Spleen (tissue), 11 donors: ENCODE results near the gene HNRNPK. TPM values are rescaled to one million over a fixed set of nuclear protein-coding genes. Genes with fewer than 3 reads are reported as not detected.

Experiments
- DNase-seq: peaks from one replicate; pipeline ENCODE4 v3.0.0-alpha.2; 2020
- H3K27ac ChIP-seq, 8 donors: fragments of 200-600 bp; sonication (generic) in 7 of 8; 1 replicate in 4 of 8; 2 replicates in 4 of 8; pipeline versions ENCODE4 v1.5.0 to v1.8.0; 2016 to 2021; ENCODE audit warnings: inconsistent platforms in 4 of 8, mild to moderate bottlenecking in 4 of 8, moderate library complexity in 1 of 8
- H3K27me3 ChIP-seq, 7 donors: fragments of 200-600 bp; sonication (generic) in 6 of 7; replicated peaks in 1 of 7; 1 replicate in 4 of 7; 2 replicates in 3 of 7; pipeline versions ENCODE4 v1.5.0 to v1.8.0; 2016 to 2021; ENCODE audit warnings: inconsistent platforms in 3 of 7, mild to moderate bottlenecking in 1 of 7
- H3K36me3 ChIP-seq, 6 donors: fragments of 200-600 bp; sonication (generic) in 5 of 6; 1 replicate in 4 of 6; 2 replicates in 2 of 6; pipeline versions ENCODE4 v1.5.0 to v1.8.0; 2016 to 2021; ENCODE audit warnings: inconsistent platforms in 2 of 6
- H3K4me1 ChIP-seq, 6 donors: fragments of 200-600 bp; sonication (generic) in 5 of 6; 1 replicate in 3 of 6; 2 replicates in 3 of 6; pipeline versions ENCODE4 v1.5.0 to v1.8.0; 2016 to 2021; ENCODE audit warnings: inconsistent platforms in 3 of 6
- H3K4me3 ChIP-seq, 8 donors: fragments of 200-600 bp; sonication (generic) in 7 of 8; 1 replicate in 4 of 8; 2 replicates in 4 of 8; pipeline versions ENCODE4 v1.5.0 to v1.8.0; 2016 to 2021; ENCODE audit warnings: inconsistent platforms in 4 of 8, mild to moderate bottlenecking in 4 of 8, moderate library complexity in 2 of 8
- H3K9me3 ChIP-seq, 8 donors: fragments of 200-600 bp; sonication (generic) in 7 of 8; 1 replicate in 4 of 8; 2 replicates in 4 of 8; pipeline versions ENCODE4 v1.5.0 to v1.8.0; 2016 to 2021; ENCODE audit warnings: inconsistent platforms in 4 of 8
- POLR2A ChIP-seq, 3 donors: fragments of 450-650 bp; IDR thresholded peaks; one replicate each; pipeline ENCODE4 v1.5.1; 2017; ENCODE audit warnings: antibody characterized with exemption in 3 of 3, mild to moderate bottlenecking in 1 of 3
- POLR2AphosphoS5 ChIP-seq, 3 donors: sonication (generic); formaldehyde crosslinking; IDR thresholded peaks; one replicate each; pipeline ENCODE4 v1.5.1; 2017; ENCODE audit warnings: antibody characterized with exemption in 3 of 3
- WGBS, 5 donors: extraction: QIAGEN DNeasy Blood & Tissue Kit in 3 of 5; methylation state at CpG; one replicate each; pipeline versions ENCODE4 v1.1.5 to v1.1.7; 2013 to 2018; 5-methylcytosine and 5-hydroxymethylcytosine counted together
- intact Hi-C: fragments of 100-400 bp; cut with DNase I; formaldehyde crosslinking; loops from one replicate; pipeline ENCODE4 v1.15.0; 2023; ENCODE audit warnings: low total_unique reads
- polyA plus RNA-seq, 3 donors: library from polyadenylated mRNA; stranded (reverse); fragments of 200-250 nt; gene quantifications; one replicate each; pipeline ENCODE4 v1.2.1, GENCODE V29; 2013
- total RNA-seq, 7 donors: library from RNA; depleted of rRNA in 3 of 7; stranded (reverse); fragments of >200 nt in 3 of 7; fragmentation: NEBNext Ultra II Directional in 4 of 7; extraction: Animal tissue kit (Norgen Biotek cat#: 25700) in 4 of 7; gene quantifications; one replicate each; pipeline versions ENCODE4 v1.1.0 to v1.2.1, GENCODE V29; 2016 to 2021
- TF ChIP-seq, protein P1 (sequence below), 11 experiments: fragments of 200-600 bp in 7 of 11; fragments of 450-650 bp in 4 of 11; sonication (generic) in 4 of 11; IDR thresholded peaks in 8 of 11; conservative IDR thresholded peaks in 3 of 11; 1 replicate in 7 of 11; 2 replicates in 4 of 11; pipeline versions ENCODE4 v1.4.0 to v1.8.0; 2016 to 2021; ENCODE audit warnings: antibody characterized with exemption in 11 of 11, inconsistent platforms in 4 of 11, mild to moderate bottlenecking in 1 of 11
- donor health status: healthy with polysubstance abuse.
- donor health status: DM: no; HTN: no; CAD: no; lungs with moderate emphysema.
- donor health status: DM: no; HTN: no; CAD: no.
- donor health status: Bipolar disorder and iron deficiency.
- donor health status: healthy.
- donor health status: DM: no; HTN: no; CAD: no.
- donor health status: DM: yes; HTN: yes; CAD: no.

The HNRNPK gene
- total and polyA plus RNA-seq, 10 donors = 245 to 543 (median 473) TPM

DNA sequence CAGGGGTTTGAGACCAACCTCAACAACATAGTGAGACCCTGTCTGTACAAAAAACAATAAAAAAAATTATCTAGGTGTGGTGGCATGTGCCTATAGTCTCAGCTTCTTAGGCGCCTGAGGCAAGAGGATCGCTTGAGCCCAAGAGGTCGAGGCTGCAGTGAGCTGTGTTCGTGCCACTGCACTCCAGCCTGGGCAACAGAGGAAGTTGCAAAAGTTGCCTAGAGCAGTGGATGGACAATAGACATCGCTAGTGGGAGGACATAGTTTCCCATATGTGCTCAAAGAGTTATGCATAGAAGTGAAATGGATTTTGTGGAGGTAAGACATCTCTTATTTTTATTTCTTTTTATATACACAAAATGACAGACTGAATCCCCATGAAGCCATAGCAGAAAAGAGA lies 19.0 kb downstream of the HNRNPK start:
- H3K9me3 ChIP-seq = no peaks in the 10 kb centered on the region
- DNase-seq = no peak
- no peak overlapping the region for H3K27ac ChIP-seq
- H3K4me1 ChIP-seq = peaks cover 0 to 15% (median 5%) of the 10 kb centered on the region in 6 donors
- intact Hi-C loops = no loop called here
- no peak for TF ChIP-seq POLR2A (IDR thresholded peaks at IDR 0.05)
- TF ChIP-seq, protein P1, sequence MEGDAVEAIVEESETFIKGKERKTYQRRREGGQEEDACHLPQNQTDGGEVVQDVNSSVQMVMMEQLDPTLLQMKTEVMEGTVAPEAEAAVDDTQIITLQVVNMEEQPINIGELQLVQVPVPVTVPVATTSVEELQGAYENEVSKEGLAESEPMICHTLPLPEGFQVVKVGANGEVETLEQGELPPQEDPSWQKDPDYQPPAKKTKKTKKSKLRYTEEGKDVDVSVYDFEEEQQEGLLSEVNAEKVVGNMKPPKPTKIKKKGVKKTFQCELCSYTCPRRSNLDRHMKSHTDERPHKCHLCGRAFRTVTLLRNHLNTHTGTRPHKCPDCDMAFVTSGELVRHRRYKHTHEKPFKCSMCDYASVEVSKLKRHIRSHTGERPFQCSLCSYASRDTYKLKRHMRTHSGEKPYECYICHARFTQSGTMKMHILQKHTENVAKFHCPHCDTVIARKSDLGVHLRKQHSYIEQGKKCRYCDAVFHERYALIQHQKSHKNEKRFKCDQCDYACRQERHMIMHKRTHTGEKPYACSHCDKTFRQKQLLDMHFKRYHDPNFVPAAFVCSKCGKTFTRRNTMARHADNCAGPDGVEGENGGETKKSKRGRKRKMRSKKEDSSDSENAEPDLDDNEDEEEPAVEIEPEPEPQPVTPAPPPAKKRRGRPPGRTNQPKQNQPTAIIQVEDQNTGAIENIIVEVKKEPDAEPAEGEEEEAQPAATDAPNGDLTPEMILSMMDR (IDR thresholded peaks at IDR 0.05 in 8 of 11, conservative IDR thresholded peaks at IDR 0.05 in 3 of 11) = no peak
- no peak for TF ChIP-seq POLR2AphosphoS5 (IDR thresholded peaks at IDR 0.05)
- no peaks in the 10 kb centered on the region for H3K27me3 ChIP-seq
- WGBS, 5 donors = 57 to 90% (median 77%) methylated on average over 5 of the region's 5 CpGs
- peaks cover 0 to 6% (median 4%) of the 10 kb centered on the region in 6 donors for H3K36me3 ChIP-seq
- H3K4me3 ChIP-seq = no peak overlapping the region

DNA sequence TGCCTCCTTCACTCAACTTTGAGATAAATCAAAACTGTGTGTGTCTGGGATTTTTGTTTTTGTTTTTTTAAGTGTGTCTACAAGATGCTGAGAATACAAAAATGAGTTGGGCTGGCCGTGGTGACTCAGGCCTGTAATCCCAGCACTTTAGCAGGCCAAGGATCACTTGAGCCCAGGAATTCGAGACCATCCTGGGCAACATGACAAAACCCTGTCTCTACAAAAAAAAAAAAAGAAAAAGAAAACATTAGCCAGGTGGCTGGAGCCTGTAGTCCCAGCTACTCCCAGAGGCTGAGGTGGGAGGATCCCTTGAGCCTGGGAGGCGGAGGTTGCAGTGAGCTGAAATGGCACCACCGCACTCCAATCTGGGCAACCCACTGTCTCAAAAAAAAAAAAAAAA lies 21.0 kb downstream of the HNRNPK start:
- Histone ChIP-seq H3K9me3 (no peaks in the 10 kb centered on the region), H3K4me3 (no peak overlapping the region), H3K36me3 (peaks cover 0 to 7% (median 0%) of the 10 kb centered on the region in 6 donors), H3K27ac (no peak overlapping the region), H3K27me3 (no peaks in the 10 kb centered on the region), H3K4me1 (peaks cover 5 to 30% (median 16%) of the 10 kb centered on the region in 6 donors)
- no peak for DNase-seq
- intact Hi-C loops = no loop called here
- 78 to 96% (median 87%) methylated on average over 4 of the region's 4 CpGs for WGBS, 5 donors
- TF ChIP-seq, protein P1 (IDR thresholded peaks at IDR 0.05 in 8 of 11, conservative IDR thresholded peaks at IDR 0.05 in 3 of 11) = no peak
- TF ChIP-seq POLR2AphosphoS5 (IDR thresholded peaks at IDR 0.05) (no peak), POLR2A (IDR thresholded peaks at IDR 0.05) (no peak)

DNA sequence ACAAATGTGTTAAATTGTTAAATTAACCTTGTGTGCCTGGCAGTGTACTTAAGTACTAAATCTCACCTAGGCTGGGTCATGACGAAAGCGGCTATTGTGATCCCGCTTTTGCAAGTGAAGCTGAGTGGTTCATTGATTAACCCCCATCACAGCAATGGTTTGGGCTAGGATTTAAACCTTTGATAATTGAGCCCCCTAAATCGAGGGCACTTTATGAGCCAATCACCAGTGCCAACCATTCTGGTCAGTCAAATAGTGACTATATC lies 22.8 kb downstream of the HNRNPK start:
- no peaks in the 10 kb centered on the region for H3K9me3 ChIP-seq
- no peaks in the 10 kb centered on the region for H3K27me3 ChIP-seq
- peak overlapping the region; percentile 84 to 95 (median 89) for H3K27ac ChIP-seq
- DNase-seq = no peak
- H3K4me3 ChIP-seq = peak overlapping the region; percentile 50 to 82 (median 66)
- peaks cover 0 to 26% (median under 1%) of the 10 kb centered on the region in 6 donors for H3K36me3 ChIP-seq
- 73 to 93% (median 91%) methylated on average over 4 of the region's 4 CpGs for WGBS, 5 donors
- TF ChIP-seq POLR2AphosphoS5 (IDR thresholded peaks at IDR 0.05) = no peak
- TF ChIP-seq, protein P1 (IDR thresholded peaks at IDR 0.05 in 8 of 11, conservative IDR thresholded peaks at IDR 0.05 in 3 of 11) = no peak
- no peak for TF ChIP-seq POLR2A (IDR thresholded peaks at IDR 0.05)
- peaks cover 5 to 30% (median 16%) of the 10 kb centered on the region in 6 donors for H3K4me1 ChIP-seq
- intact Hi-C loops = no loop called here

DNA sequence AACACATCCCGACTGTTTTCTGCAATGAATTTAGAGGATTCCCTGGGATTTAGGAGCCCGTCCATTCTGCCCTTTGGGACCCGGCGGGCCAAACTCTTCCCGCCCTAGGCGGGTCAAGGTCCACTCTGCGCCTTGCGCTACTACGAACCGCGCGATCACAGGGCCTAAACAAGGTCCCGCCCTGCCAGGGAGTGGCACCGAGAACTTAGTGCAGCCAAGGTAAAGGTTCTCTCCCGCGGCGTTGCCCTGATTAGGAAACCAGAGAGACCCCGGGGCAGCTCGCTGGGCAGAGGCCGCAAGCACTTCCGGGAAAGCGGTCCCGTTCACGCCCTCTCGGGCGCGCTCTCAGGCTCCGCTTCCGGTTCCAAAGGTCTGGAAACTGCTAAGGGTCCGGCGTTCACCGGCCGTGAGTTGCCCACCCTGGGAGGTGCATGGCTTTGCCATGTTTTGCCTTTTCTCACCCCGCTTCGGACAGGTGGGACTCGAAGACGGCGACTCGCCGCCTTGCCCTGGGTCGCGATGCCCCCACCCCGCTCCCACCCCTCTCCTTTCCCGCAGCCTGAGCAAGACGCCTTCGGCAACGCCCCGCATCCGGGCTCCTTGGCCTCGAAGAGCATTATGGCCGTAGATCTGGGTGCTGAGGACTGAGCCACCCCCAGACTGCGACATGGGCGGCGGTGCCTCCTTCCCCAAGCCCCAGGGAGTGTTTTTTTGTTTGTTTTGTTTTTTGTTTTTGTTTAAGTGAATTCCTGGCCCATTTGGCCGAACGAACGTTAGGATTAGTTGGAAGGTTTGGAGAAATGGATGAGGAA lies 23.4 kb downstream of the HNRNPK start:
- Histone ChIP-seq H3K4me1 (peaks cover 5 to 30% (median 16%) of the 10 kb centered on the region in 6 donors), H3K9me3 (no peaks in the 10 kb centered on the region), H3K27ac (peak overlapping the region; percentile 84 to 95 (median 89)), H3K4me3 (peak overlapping the region; percentile 50 to 82 (median 66)), H3K36me3 (peaks cover 0 to 31% (median 2%) of the 10 kb centered on the region in 6 donors), H3K27me3 (no peaks in the 10 kb centered on the region)
- TF ChIP-seq POLR2A (IDR thresholded peaks at IDR 0.05) = no peak
- peak; percentile 38 to 82 (median 70) for TF ChIP-seq POLR2AphosphoS5 (IDR thresholded peaks at IDR 0.05)
- peak; percentile 93 for DNase-seq
- intact Hi-C loops = no loop called here
- WGBS, 5 donors = 5 to 10% (median 6%) methylated on average over 41 to 57 of the region's 57 CpGs
